Activated CD4-positive, alpha-beta T cell treated with anti-CD3 and anti-CD28 coated beads, Interleukin-2, Interleukin-4, amounts not matched to agents 100 ng/mL and 50 ng/mL, durations not matched to agents 16 hours and 8 hours (primary cell): ENCODE results near the gene ASGR2.
"Not testable (repeated sequence)": the region's sequence is repeated elsewhere in the genome, so short reads cannot be mapped to it uniquely, and the experiment has no call there.

ENCODE experiments used
- DNase-seq: peaks from one replicate; pipeline ENCODE4 v3.0.0-alpha.2; 2020; ENCODE audit warnings: low spot score

ASGR2 gene

GRCh38 chr17:7114241-7114874 lies at the start of gene ASGR2:
ASGR2 (minus strand) TSS chr17:7114822; CDS start chr17:7114240, 582 bp downstream.
- no peak for DNase-seq

- not testable (repeated sequence) for DNase-seq
Measured at GRCh38 chr17:7159571-7159970, 44.9 kb upstream of the ASGR2 start.

GRCh38 chr17:7158424-7158823 lies 43.8 kb upstream of the ASGR2 start:
- not testable (repeated sequence) for DNase-seq

GRCh38 chr17:7156342-7156940 lies 41.8 kb upstream of the ASGR2 start:
- DNase-seq = no peak

- peak; percentile 22 for DNase-seq
Measured at GRCh38 chr17:7147772-7148171, 33.1 kb upstream of the ASGR2 start.

GRCh38 chr17:7146115-7146514 lies 31.5 kb upstream of the ASGR2 start:
- no peak for DNase-seq

- DNase-seq = no peak
Measured at GRCh38 chr17:7144213-7144612, 29.6 kb upstream of the ASGR2 start.

- DNase-seq = no peak
Measured at GRCh38 chr17:7141824-7142223, 27.2 kb upstream of the ASGR2 start.

GRCh38 chr17:7139400-7139799 lies 24.8 kb upstream of the ASGR2 start:
- no peak for DNase-seq

GRCh38 chr17:7138800-7139381 lies 24.3 kb upstream of the ASGR2 start:
- DNase-seq = no peak

- no peak for DNase-seq
Measured at GRCh38 chr17:7137171-7137943, 22.7 kb upstream of the ASGR2 start.

- peak; percentile 69 for DNase-seq
Measured at GRCh38 chr17:7136266-7136877, 21.8 kb upstream of the ASGR2 start.

- DNase-seq = no peak
Measured at GRCh38 chr17:7133916-7134315, 19.3 kb upstream of the ASGR2 start.

GRCh38 chr17:7133424-7133823 lies 18.8 kb upstream of the ASGR2 start:
- peak; percentile 47 for DNase-seq

GRCh38 chr17:7132511-7133094 lies 18.0 kb upstream of the ASGR2 start:
- peak; percentile 74 for DNase-seq

GRCh38 chr17:7131423-7131791 lies 16.8 kb upstream of the ASGR2 start:
- DNase-seq = no peak

GRCh38 chr17:7130621-7131422 lies 16.2 kb upstream of the ASGR2 start:
- DNase-seq = no peak

- DNase-seq = no peak
Measured at GRCh38 chr17:7129311-7129710, 14.7 kb upstream of the ASGR2 start.

- no peak for DNase-seq
Measured at GRCh38 chr17:7128160-7128559, 13.5 kb upstream of the ASGR2 start.

- DNase-seq = not testable (repeated sequence)
Measured at GRCh38 chr17:7127501-7127900, 12.9 kb upstream of the ASGR2 start.

- DNase-seq = not testable (repeated sequence)
Measured at GRCh38 chr17:7126386-7126785, 11.8 kb upstream of the ASGR2 start.
